KMS-11 (cell line): Measurements from ENCODE around the gene NKX1-2.

ENCODE experiments used
- H2AFZ ChIP-seq: fragments of 200-600 bp; sonication (generic); 2 replicates; pipeline ENCODE4 v1.6.1; 2016; ENCODE audit warnings: antibody characterized with exemption, mixed run types, low read depth
- H3K27ac ChIP-seq: fragments of 200-600 bp; sonication (generic); 2 replicates; pipeline ENCODE4 v1.6.1; 2016; ENCODE audit warnings: mild to moderate bottlenecking, mixed run types
- H3K27me3 ChIP-seq: fragments of 200-600 bp; sonication (generic); 2 replicates; pipeline ENCODE4 v1.6.1; 2017; ENCODE audit warnings: mild to moderate bottlenecking, low read depth, mixed run types, moderate library complexity; ENCODE audit not compliant: insufficient read depth
- H3K36me3 ChIP-seq: fragments of 200-600 bp; sonication (generic); 2 replicates; pipeline ENCODE4 v1.6.1; 2017; ENCODE audit warnings: mild to moderate bottlenecking, mixed run types; ENCODE audit not compliant: insufficient read depth
- H3K4me1 ChIP-seq: fragments of 200-600 bp; sonication (generic); 2 replicates; pipeline ENCODE4 v1.6.1; 2016; ENCODE audit warnings: mild to moderate bottlenecking, low read depth, mixed run types; ENCODE audit not compliant: poor library complexity, severe bottlenecking
- H3K4me2 ChIP-seq: fragments of 200-600 bp; sonication (generic); 2 replicates; pipeline ENCODE4 v1.7.0; 2016; ENCODE audit warnings: mild to moderate bottlenecking, mixed run types
- H3K4me3 ChIP-seq: fragments of 200-600 bp; sonication (generic); IDR thresholded peaks from 2 replicates; pipeline ENCODE4 v1.6.1; 2017; ENCODE audit warnings: low read depth, low read length, mixed read lengths; ENCODE audit not compliant: insufficient read depth
- H3K79me2 ChIP-seq: fragments of 200-600 bp; sonication (generic); 2 replicates; pipeline ENCODE4 v1.6.1; 2016; ENCODE audit warnings: low read depth, mixed run types; ENCODE audit not compliant: insufficient read depth
- H3K9ac ChIP-seq: fragments of 200-600 bp; sonication (generic); 2 replicates; pipeline ENCODE4 v1.6.1; 2016; ENCODE audit warnings: mild to moderate bottlenecking, mixed run types
- H4K20me1 ChIP-seq: fragments of 200-600 bp; sonication (generic); 2 replicates; pipeline ENCODE4 v1.6.1; 2016; ENCODE audit warnings: mild to moderate bottlenecking, mixed run types; ENCODE audit not compliant: insufficient read depth
- CTCF ChIP-seq: fragments of 200-600 bp; sonication (generic); conservative IDR thresholded peaks from 2 replicates; pipeline ENCODE4 v1.6.1; 2017; ENCODE audit warnings: low read depth, mild to moderate bottlenecking, antibody characterized with exemption, low read length, moderate library complexity, mixed read lengths

NKX1-2 gene

GRCh38 chr10:124465777-124466488 is 16.1 kb upstream of the NKX1-2 start:
- H2AFZ ChIP-seq: no peak overlapping the region
- H3K79me2 ChIP-seq: no peaks in the 10 kb centered on the region
- no peak overlapping the region for H3K4me2 ChIP-seq
- no peak for TF ChIP-seq CTCF
- no peak overlapping the region for H3K4me3 ChIP-seq
- H3K27me3 ChIP-seq: no peaks in the 10 kb centered on the region
- H3K27ac ChIP-seq: no peak overlapping the region
- no peaks in the 10 kb centered on the region for H3K36me3 ChIP-seq
- no peak overlapping the region for H3K9ac ChIP-seq
- peaks cover 4% of the 10 kb centered on the region for H3K4me1 ChIP-seq
- no peaks in the 10 kb centered on the region for H4K20me1 ChIP-seq

- Histone ChIP-seq H3K36me3 (no peaks in the 10 kb centered on the region), H2AFZ (no peak overlapping the region), H3K79me2 (no peaks in the 10 kb centered on the region), H4K20me1 (no peaks in the 10 kb centered on the region), H3K4me1 (peaks cover 4% of the 10 kb centered on the region), H3K4me2 (no peak overlapping the region), H3K27me3 (no peaks in the 10 kb centered on the region), H3K9ac (no peak overlapping the region), H3K27ac (no peak overlapping the region), H3K4me3 (no peak overlapping the region)
- no peak for TF ChIP-seq CTCF
Observed at GRCh38 chr10:124465003-124465776, 15.4 kb upstream of the NKX1-2 start.

- H3K36me3 ChIP-seq: no peaks in the 10 kb centered on the region
- H4K20me1 ChIP-seq: no peaks in the 10 kb centered on the region
- H3K4me2 ChIP-seq: no peak overlapping the region
- TF ChIP-seq CTCF: no peak
- H3K4me1 ChIP-seq: peaks cover 4% of the 10 kb centered on the region
- no peak overlapping the region for H3K27ac ChIP-seq
- H3K9ac ChIP-seq: no peak overlapping the region
- no peak overlapping the region for H2AFZ ChIP-seq
- no peak overlapping the region for H3K4me3 ChIP-seq
- no peaks in the 10 kb centered on the region for H3K79me2 ChIP-seq
- H3K27me3 ChIP-seq: no peaks in the 10 kb centered on the region
Observed at GRCh38 chr10:124464028-124464965, 14.5 kb upstream of the NKX1-2 start.

GRCh38 chr10:124462348-124462695 is 12.5 kb upstream of the NKX1-2 start:
- Histone ChIP-seq H3K4me3 (no peak overlapping the region), H3K27ac (no peak overlapping the region), H3K79me2 (no peaks in the 10 kb centered on the region), H3K4me1 (peaks cover 4% of the 10 kb centered on the region), H3K36me3 (no peaks in the 10 kb centered on the region), H3K9ac (peak overlapping the region; percentile 52; the same call in 1 of the 2 replicates), H2AFZ (peak overlapping the region; percentile 98), H3K27me3 (no peaks in the 10 kb centered on the region), H3K4me2 (0 out of 2 replicates have a peak overlapping the region, but pooled peaks have one; percentile 9), H4K20me1 (no peaks in the 10 kb centered on the region)
- TF ChIP-seq CTCF: no peak
